Measurements from ENCODE around the gene POLR2C.
A peak's percentile ranks its signal among the peaks of the same experiment; 100 is the strongest.

Gene POLR2C

DNA sequence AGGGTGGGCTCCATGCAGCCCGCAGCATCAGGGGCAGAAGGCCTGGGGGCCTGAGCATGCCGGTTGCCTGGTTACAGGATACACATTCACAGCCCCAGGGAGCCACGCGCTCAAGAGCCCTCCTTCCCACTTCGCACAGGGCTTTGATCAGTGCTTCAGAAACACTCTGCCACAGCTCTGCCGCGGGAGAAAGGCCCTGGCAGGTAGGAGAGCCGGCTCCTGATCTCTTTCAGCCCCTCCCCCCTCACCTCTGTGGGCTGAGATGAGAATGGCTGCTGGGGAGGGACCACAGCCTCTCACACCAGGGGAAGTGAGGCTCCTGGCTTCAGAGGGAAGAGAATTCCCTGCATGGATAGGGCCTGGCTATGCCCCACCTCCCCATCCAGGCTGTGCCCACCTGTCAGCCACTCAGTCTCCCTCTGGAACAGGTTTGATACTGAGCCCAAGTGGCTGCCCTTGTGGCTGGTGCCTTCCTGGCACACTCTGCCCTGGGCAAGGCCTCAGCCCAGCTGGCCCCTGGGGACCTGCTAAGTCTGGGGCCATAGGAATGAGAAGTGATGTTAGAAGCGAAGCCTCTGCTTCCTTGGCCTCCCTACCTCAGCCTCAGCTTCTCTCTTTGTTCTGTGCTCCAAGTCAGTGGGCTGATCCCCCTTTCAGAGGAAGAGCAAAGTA, 15.2 kb downstream of the POLR2C start:
- peak overlapping the region in 1 of 5 donors; percentile 4 for H3K9ac ChIP-seq (ENCODE audit: low read length in 5 of 5)
- H3K27ac ChIP-seq (ENCODE audit: low read depth, low read length), result no peak overlapping the region
- peaks cover 4 to 60% (median 31%) of the 10 kb centered on the region in 5 donors for H3K4me1 ChIP-seq (ENCODE audit: control insufficient read depth in 5 of 5, insufficient read depth in 5 of 5, low read length in 5 of 5)
- H3K36me3 ChIP-seq (ENCODE audit: control insufficient read depth in 5 of 5, insufficient read depth in 5 of 5, low read length in 5 of 5), result peaks cover 0 to 26% (median 15%) of the 10 kb centered on the region in 5 donors
- no peak overlapping the region for H3K4me3 ChIP-seq (ENCODE audit: low read depth in 1 of 5, low read length in 5 of 5)
- H3K27me3 ChIP-seq (ENCODE audit: control insufficient read depth in 5 of 5, insufficient read depth in 4 of 5, low read length in 5 of 5), result peaks cover 0 to 15% (median 9%) of the 10 kb centered on the region in 5 donors
- no peaks in the 10 kb centered on the region for H3K9me3 ChIP-seq (ENCODE audit: control insufficient read depth in 5 of 5, low read length in 5 of 5)

GRCh38 chr16:57478396-57479204, 16.1 kb downstream of the POLR2C start:
- no peak overlapping the region for H3K27ac ChIP-seq (ENCODE audit: low read depth, low read length)

DNA sequence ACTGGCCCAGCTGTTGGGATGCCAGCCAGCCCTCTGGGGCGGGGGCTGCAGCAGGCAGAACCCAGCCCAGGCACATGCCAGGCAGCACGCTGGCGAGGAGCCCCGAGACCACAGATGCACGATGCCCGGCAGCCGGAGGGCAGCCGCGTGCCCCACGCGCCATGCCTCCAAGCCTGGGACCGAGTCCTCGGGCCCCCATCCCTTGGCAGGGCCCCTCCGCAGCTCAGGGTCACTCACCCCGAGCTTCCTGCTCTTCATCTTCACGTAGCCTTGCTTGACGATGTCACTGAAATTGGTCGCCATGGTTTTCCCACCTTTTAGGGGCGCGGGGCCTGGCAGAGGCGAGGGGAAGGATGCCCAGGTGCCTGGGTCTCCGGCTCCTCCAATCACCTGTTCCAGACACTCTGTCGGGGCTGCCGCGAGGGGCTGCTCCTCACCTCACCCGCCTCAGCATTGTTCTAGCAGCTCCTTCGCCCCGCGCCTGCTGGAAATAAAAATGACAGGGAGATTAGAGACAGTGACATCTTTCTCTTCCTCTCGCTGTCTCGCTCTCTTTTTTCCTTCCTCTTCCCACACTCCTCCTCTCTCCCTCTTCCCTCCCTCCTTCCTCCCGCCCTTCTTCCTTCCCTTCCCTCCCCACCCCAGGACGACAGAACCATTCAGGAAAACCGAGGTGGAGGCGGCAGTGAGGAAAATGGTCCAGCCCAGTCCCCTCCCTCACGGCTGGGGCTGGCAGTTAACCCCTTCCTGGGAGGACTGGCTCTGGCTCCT, 16.9 kb downstream of the POLR2C start:
- H3K4me1 ChIP-seq (ENCODE audit: control insufficient read depth in 5 of 5, insufficient read depth in 5 of 5, low read length in 5 of 5), result peaks cover 4 to 53% (median 26%) of the 10 kb centered on the region in 5 donors
- no peak overlapping the region for H3K27ac ChIP-seq (ENCODE audit: low read depth, low read length)
- H3K9ac ChIP-seq (ENCODE audit: low read length in 5 of 5), result peak overlapping the region in 2 of 5 donors; percentile 48 to 65

More at GRCh38 chr16:57478396-57479204, 16.1 kb downstream of the POLR2C start:
- H3K4me1 ChIP-seq (ENCODE audit: control insufficient read depth in 5 of 5, insufficient read depth in 5 of 5, low read length in 5 of 5), result peaks cover 4 to 53% (median 26%) of the 10 kb centered on the region in 5 donors
- peaks cover 0 to 15% (median 9%) of the 10 kb centered on the region in 5 donors for H3K27me3 ChIP-seq (ENCODE audit: control insufficient read depth in 5 of 5, insufficient read depth in 4 of 5, low read length in 5 of 5)
- H3K36me3 ChIP-seq (ENCODE audit: control insufficient read depth in 5 of 5, insufficient read depth in 5 of 5, low read length in 5 of 5), result peaks cover 0 to 16% (median 6%) of the 10 kb centered on the region in 5 donors
- peak overlapping the region in 2 of 5 donors; percentile 48 to 65 for H3K9ac ChIP-seq (ENCODE audit: low read length in 5 of 5)
- no peaks in the 10 kb centered on the region for H3K9me3 ChIP-seq (ENCODE audit: control insufficient read depth in 5 of 5, low read length in 5 of 5)
- H3K4me3 ChIP-seq (ENCODE audit: low read depth in 1 of 5, low read length in 5 of 5), result peak overlapping the region in 4 of 5 donors; percentile 50 to 63 (median 58)

GRCh38 chr16:57479976-57480753, 17.7 kb downstream of the POLR2C start:
- Histone ChIP-seq H3K36me3 (ENCODE audit: control insufficient read depth in 5 of 5, insufficient read depth in 5 of 5, low read length in 5 of 5) (peaks cover 0 to 3% (median 0%) of the 10 kb centered on the region in 5 donors), H3K9ac (ENCODE audit: low read length in 5 of 5) (peak overlapping the region in 2 of 5 donors; percentile 43 to 65), H3K27ac (ENCODE audit: low read depth, low read length) (no peak overlapping the region), H3K27me3 (ENCODE audit: control insufficient read depth in 5 of 5, insufficient read depth in 4 of 5, low read length in 5 of 5) (peaks cover 0 to 15% (median 9%) of the 10 kb centered on the region in 5 donors), H3K4me3 (ENCODE audit: low read depth in 1 of 5, low read length in 5 of 5) (peak overlapping the region; percentile 50 to 63 (median 58)), H3K4me1 (ENCODE audit: control insufficient read depth in 5 of 5, insufficient read depth in 5 of 5, low read length in 5 of 5) (peaks cover 4 to 61% (median 29%) of the 10 kb centered on the region in 5 donors), H3K9me3 (ENCODE audit: control insufficient read depth in 5 of 5, low read length in 5 of 5) (no peaks in the 10 kb centered on the region)

More for the DNA sequence above, 16.9 kb downstream of the POLR2C start:
- Histone ChIP-seq H3K9me3 (ENCODE audit: control insufficient read depth in 5 of 5, low read length in 5 of 5) (no peaks in the 10 kb centered on the region), H3K36me3 (ENCODE audit: control insufficient read depth in 5 of 5, insufficient read depth in 5 of 5, low read length in 5 of 5) (peaks cover 0 to 9% (median 3%) of the 10 kb centered on the region in 5 donors), H3K4me3 (ENCODE audit: low read depth in 1 of 5, low read length in 5 of 5) (peak overlapping the region; percentile 50 to 63 (median 58)), H3K27me3 (ENCODE audit: control insufficient read depth in 5 of 5, insufficient read depth in 4 of 5, low read length in 5 of 5) (peaks cover 0 to 15% (median 9%) of the 10 kb centered on the region in 5 donors)

- Histone ChIP-seq H3K27ac (ENCODE audit: low read depth, low read length) (no peak overlapping the region), H3K9ac (ENCODE audit: low read length in 5 of 5) (no peak overlapping the region)
These were observed 18.3 kb downstream of the POLR2C start for GRCh38 chr16:57480754-57481230.

GRCh38 chr16:57481421-57481820, 18.9 kb downstream of the POLR2C start:
- H3K27ac ChIP-seq (ENCODE audit: low read depth, low read length), result no peak overlapping the region

More at GRCh38 chr16:57480754-57481230, 18.3 kb downstream of the POLR2C start:
- H3K36me3 ChIP-seq (ENCODE audit: control insufficient read depth in 5 of 5, insufficient read depth in 5 of 5, low read length in 5 of 5), result no peaks in the 10 kb centered on the region
- peaks cover 4 to 66% (median 35%) of the 10 kb centered on the region in 5 donors for H3K4me1 ChIP-seq (ENCODE audit: control insufficient read depth in 5 of 5, insufficient read depth in 5 of 5, low read length in 5 of 5)
- H3K4me3 ChIP-seq (ENCODE audit: low read depth in 1 of 5, low read length in 5 of 5), result no peak overlapping the region
- H3K9me3 ChIP-seq (ENCODE audit: control insufficient read depth in 5 of 5, low read length in 5 of 5), result no peaks in the 10 kb centered on the region
- H3K27me3 ChIP-seq (ENCODE audit: control insufficient read depth in 5 of 5, insufficient read depth in 4 of 5, low read length in 5 of 5), result peaks cover 0 to 15% (median 9%) of the 10 kb centered on the region in 5 donors

GRCh38 chr16:57482845-57483545, 20.5 kb downstream of the POLR2C start:
- Histone ChIP-seq H3K9ac (ENCODE audit: low read length in 5 of 5) (peak overlapping the region in 1 of 5 donors; percentile 17), H3K9me3 (ENCODE audit: control insufficient read depth in 5 of 5, low read length in 5 of 5) (no peaks in the 10 kb centered on the region), H3K27ac (ENCODE audit: low read depth, low read length) (no peak overlapping the region), H3K4me1 (ENCODE audit: control insufficient read depth in 5 of 5, insufficient read depth in 5 of 5, low read length in 5 of 5) (peaks cover 4 to 53% (median 41%) of the 10 kb centered on the region in 5 donors), H3K27me3 (ENCODE audit: control insufficient read depth in 5 of 5, insufficient read depth in 4 of 5, low read length in 5 of 5) (peaks cover 0 to 15% (median 9%) of the 10 kb centered on the region in 5 donors), H3K4me3 (ENCODE audit: low read depth in 1 of 5, low read length in 5 of 5) (no peak overlapping the region), H3K36me3 (ENCODE audit: control insufficient read depth in 5 of 5, insufficient read depth in 5 of 5, low read length in 5 of 5) (no peaks in the 10 kb centered on the region)

More at GRCh38 chr16:57481421-57481820, 18.9 kb downstream of the POLR2C start:
- peaks cover 4 to 63% (median 35%) of the 10 kb centered on the region in 5 donors for H3K4me1 ChIP-seq (ENCODE audit: control insufficient read depth in 5 of 5, insufficient read depth in 5 of 5, low read length in 5 of 5)
- H3K9me3 ChIP-seq (ENCODE audit: control insufficient read depth in 5 of 5, low read length in 5 of 5), result no peaks in the 10 kb centered on the region
- no peak overlapping the region for H3K9ac ChIP-seq (ENCODE audit: low read length in 5 of 5)
- no peak overlapping the region for H3K4me3 ChIP-seq (ENCODE audit: low read depth in 1 of 5, low read length in 5 of 5)
- no peaks in the 10 kb centered on the region for H3K36me3 ChIP-seq (ENCODE audit: control insufficient read depth in 5 of 5, insufficient read depth in 5 of 5, low read length in 5 of 5)
- H3K27me3 ChIP-seq (ENCODE audit: control insufficient read depth in 5 of 5, insufficient read depth in 4 of 5, low read length in 5 of 5), result peaks cover 0 to 15% (median 9%) of the 10 kb centered on the region in 5 donors

- Histone ChIP-seq H3K36me3 (ENCODE audit: control insufficient read depth in 5 of 5, insufficient read depth in 5 of 5, low read length in 5 of 5) (no peaks in the 10 kb centered on the region), H3K9ac (ENCODE audit: low read length in 5 of 5) (no peak overlapping the region), H3K4me3 (ENCODE audit: low read depth in 1 of 5, low read length in 5 of 5) (no peak overlapping the region), H3K27me3 (ENCODE audit: control insufficient read depth in 5 of 5, insufficient read depth in 4 of 5, low read length in 5 of 5) (peaks cover 0 to 11% (median 6%) of the 10 kb centered on the region in 5 donors), H3K4me1 (ENCODE audit: control insufficient read depth in 5 of 5, insufficient read depth in 5 of 5, low read length in 5 of 5) (peaks cover 4 to 44% (median 36%) of the 10 kb centered on the region in 5 donors), H3K9me3 (ENCODE audit: control insufficient read depth in 5 of 5, low read length in 5 of 5) (no peaks in the 10 kb centered on the region), H3K27ac (ENCODE audit: low read depth, low read length) (no peak overlapping the region)
These were observed 21.4 kb downstream of the POLR2C start for GRCh38 chr16:57483725-57484514.
